ENCODE results near the gene DUSP7.

GRCh38 chr3:52051444-52051843, 4.9 kb downstream of the DUSP7 start:
- TF ChIP-seq POLR2AphosphoS5 (IDR thresholded peaks at IDR 0.05; ENCODE audit: low read depth, low read length) (no peak), FOXP2 (optimal IDR thresholded peaks at IDR 0.05; ENCODE audit: borderline replicate concordance, extremely low read depth, extremely low read length, insufficient read depth) (no peak)
- TF ChIP-seq, protein P1, sequence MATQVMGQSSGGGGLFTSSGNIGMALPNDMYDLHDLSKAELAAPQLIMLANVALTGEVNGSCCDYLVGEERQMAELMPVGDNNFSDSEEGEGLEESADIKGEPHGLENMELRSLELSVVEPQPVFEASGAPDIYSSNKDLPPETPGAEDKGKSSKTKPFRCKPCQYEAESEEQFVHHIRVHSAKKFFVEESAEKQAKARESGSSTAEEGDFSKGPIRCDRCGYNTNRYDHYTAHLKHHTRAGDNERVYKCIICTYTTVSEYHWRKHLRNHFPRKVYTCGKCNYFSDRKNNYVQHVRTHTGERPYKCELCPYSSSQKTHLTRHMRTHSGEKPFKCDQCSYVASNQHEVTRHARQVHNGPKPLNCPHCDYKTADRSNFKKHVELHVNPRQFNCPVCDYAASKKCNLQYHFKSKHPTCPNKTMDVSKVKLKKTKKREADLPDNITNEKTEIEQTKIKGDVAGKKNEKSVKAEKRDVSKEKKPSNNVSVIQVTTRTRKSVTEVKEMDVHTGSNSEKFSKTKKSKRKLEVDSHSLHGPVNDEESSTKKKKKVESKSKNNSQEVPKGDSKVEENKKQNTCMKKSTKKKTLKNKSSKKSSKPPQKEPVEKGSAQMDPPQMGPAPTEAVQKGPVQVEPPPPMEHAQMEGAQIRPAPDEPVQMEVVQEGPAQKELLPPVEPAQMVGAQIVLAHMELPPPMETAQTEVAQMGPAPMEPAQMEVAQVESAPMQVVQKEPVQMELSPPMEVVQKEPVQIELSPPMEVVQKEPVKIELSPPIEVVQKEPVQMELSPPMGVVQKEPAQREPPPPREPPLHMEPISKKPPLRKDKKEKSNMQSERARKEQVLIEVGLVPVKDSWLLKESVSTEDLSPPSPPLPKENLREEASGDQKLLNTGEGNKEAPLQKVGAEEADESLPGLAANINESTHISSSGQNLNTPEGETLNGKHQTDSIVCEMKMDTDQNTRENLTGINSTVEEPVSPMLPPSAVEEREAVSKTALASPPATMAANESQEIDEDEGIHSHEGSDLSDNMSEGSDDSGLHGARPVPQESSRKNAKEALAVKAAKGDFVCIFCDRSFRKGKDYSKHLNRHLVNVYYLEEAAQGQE (IDR thresholded peaks at IDR 0.05; ENCODE audit: insufficient read depth in 1 of 2, low read depth in 2 of 2, low read length in 2 of 2) = no peak
